Ovary (tissue), 3 donors: ENCODE results near the gene CSF2.

Experiments
- EP300 ChIP-seq: sonication (generic); formaldehyde crosslinking; IDR thresholded peaks from one replicate; pipeline ENCODE4 v1.6.1; 2017; ENCODE audit warnings: antibody characterized with exemption
- POLR2A ChIP-seq: fragments of 450-650 bp; IDR thresholded peaks from one replicate; pipeline ENCODE4 v1.6.1; 2017; ENCODE audit warnings: antibody characterized with exemption, mild to moderate bottlenecking, moderate library complexity
- TF ChIP-seq, protein P1 (sequence below), 3 donors: fragments of 450-650 bp in 2 of 3; fragments of 200-600 bp in 1 of 3; IDR thresholded peaks; one replicate each; pipeline versions ENCODE4 v1.5.1 to v1.8.0; 2016 to 2022; ENCODE audit warnings: antibody characterized with exemption in 3 of 3, mild to moderate bottlenecking in 1 of 3
- donor health status: DM: no; HTN: no; CAD: no.

GRCh38 chr5:132089363-132089762, 15.8 kb downstream of the CSF2 start:
- TF ChIP-seq, protein P1, sequence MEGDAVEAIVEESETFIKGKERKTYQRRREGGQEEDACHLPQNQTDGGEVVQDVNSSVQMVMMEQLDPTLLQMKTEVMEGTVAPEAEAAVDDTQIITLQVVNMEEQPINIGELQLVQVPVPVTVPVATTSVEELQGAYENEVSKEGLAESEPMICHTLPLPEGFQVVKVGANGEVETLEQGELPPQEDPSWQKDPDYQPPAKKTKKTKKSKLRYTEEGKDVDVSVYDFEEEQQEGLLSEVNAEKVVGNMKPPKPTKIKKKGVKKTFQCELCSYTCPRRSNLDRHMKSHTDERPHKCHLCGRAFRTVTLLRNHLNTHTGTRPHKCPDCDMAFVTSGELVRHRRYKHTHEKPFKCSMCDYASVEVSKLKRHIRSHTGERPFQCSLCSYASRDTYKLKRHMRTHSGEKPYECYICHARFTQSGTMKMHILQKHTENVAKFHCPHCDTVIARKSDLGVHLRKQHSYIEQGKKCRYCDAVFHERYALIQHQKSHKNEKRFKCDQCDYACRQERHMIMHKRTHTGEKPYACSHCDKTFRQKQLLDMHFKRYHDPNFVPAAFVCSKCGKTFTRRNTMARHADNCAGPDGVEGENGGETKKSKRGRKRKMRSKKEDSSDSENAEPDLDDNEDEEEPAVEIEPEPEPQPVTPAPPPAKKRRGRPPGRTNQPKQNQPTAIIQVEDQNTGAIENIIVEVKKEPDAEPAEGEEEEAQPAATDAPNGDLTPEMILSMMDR (IDR thresholded peaks at IDR 0.05), result no peak
- TF ChIP-seq POLR2A (no peak), EP300 (no peak)
